ENCODE results near the gene INPP5E. TPM values are rescaled to one million over a fixed set of nuclear protein-coding genes. Genes with fewer than 3 reads are reported as not detected.

INPP5E gene
- total and polyA plus RNA-seq, 3 donors from 2014 or later: 22.1 to 38.0 (median 32.2) TPM

GRCh38 chr9:136471802-136472487, 32.3 kb upstream of the INPP5E start:
- H3K4me1 ChIP-seq: peaks cover 5% of the 10 kb centered on the region
- 91 to 94% methylated on average over 16 to 19 of the region's 19 CpGs for WGBS, 2 donors
- no peak overlapping the region for H3K4me3 ChIP-seq
- intact Hi-C loops (cut with DNase I; ENCODE audit: low total_unique reads): no loop called here
- H3K27me3 ChIP-seq: no peaks in the 10 kb centered on the region
- no peaks in the 10 kb centered on the region for H3K36me3 ChIP-seq (ENCODE audit: low read depth, missing control alignments)
- no peak for TF ChIP-seq POLR2A (IDR thresholded peaks at IDR 0.05)
- DNase-seq: no peak
- H3K9me3 ChIP-seq: no peaks in the 10 kb centered on the region
- no peak overlapping the region for H3K27ac ChIP-seq

- intact Hi-C loops (cut with DNase I; ENCODE audit: low total_unique reads): no loop called here
- 80 to 90% methylated on average over 12 of the region's 12 CpGs for WGBS, 2 donors
- TF ChIP-seq POLR2A (IDR thresholded peaks at IDR 0.05): no peak
- TF ChIP-seq CTCF (IDR thresholded peaks at IDR 0.05): no peak
- no peak overlapping the region for H3K4me3 ChIP-seq
- no peak overlapping the region for H3K27ac ChIP-seq
- peak; percentile 47 for DNase-seq
- peaks cover 5% of the 10 kb centered on the region for H3K4me1 ChIP-seq
- no peaks in the 10 kb centered on the region for H3K9me3 ChIP-seq
- H3K36me3 ChIP-seq (ENCODE audit: low read depth, missing control alignments): no peaks in the 10 kb centered on the region
- no peaks in the 10 kb centered on the region for H3K27me3 ChIP-seq
Measured at GRCh38 chr9:136470792-136471469, 31.3 kb upstream of the INPP5E start.

GRCh38 chr9:136470356-136470755, 30.7 kb upstream of the INPP5E start:
- H3K27me3 ChIP-seq: no peaks in the 10 kb centered on the region
- no peak for TF ChIP-seq CTCF (IDR thresholded peaks at IDR 0.05)
- TF ChIP-seq POLR2A (IDR thresholded peaks at IDR 0.05): no peak
- H3K27ac ChIP-seq: no peak overlapping the region
- intact Hi-C loops (cut with DNase I; ENCODE audit: low total_unique reads): no loop called here
- H3K36me3 ChIP-seq (ENCODE audit: low read depth, missing control alignments): no peaks in the 10 kb centered on the region
- WGBS, 2 donors: 66 to 82% methylated on average over 11 of the region's 11 CpGs
- no peak for DNase-seq
- H3K4me3 ChIP-seq: no peak overlapping the region
- peaks cover 5% of the 10 kb centered on the region for H3K4me1 ChIP-seq
- no peaks in the 10 kb centered on the region for H3K9me3 ChIP-seq

- WGBS, 2 donors: 88 to 90% methylated on average over 14 to 15 of the region's 15 CpGs
- intact Hi-C loops (cut with DNase I; ENCODE audit: low total_unique reads): no loop called here
- Histone ChIP-seq H3K36me3 (ENCODE audit: low read depth, missing control alignments) (no peaks in the 10 kb centered on the region), H3K4me1 (peaks cover 5% of the 10 kb centered on the region), H3K27ac (no peak overlapping the region), H3K4me3 (no peak overlapping the region), H3K9me3 (no peaks in the 10 kb centered on the region), H3K27me3 (no peaks in the 10 kb centered on the region)
- TF ChIP-seq POLR2A (IDR thresholded peaks at IDR 0.05) (no peak), CTCF (IDR thresholded peaks at IDR 0.05) (no peak)
- no peak for DNase-seq
Measured at GRCh38 chr9:136467766-136468165, 28.1 kb upstream of the INPP5E start.

- whole genome bisulfite sequencing, 2 donors: 91 to 95% methylated on average over 27 to 30 of the region's 30 CpGs
- TF ChIP-seq CTCF (IDR thresholded peaks at IDR 0.05) (no peak), POLR2A (IDR thresholded peaks at IDR 0.05) (no peak)
- Histone ChIP-seq H3K4me3 (no peak overlapping the region), H3K4me1 (peaks cover 5% of the 10 kb centered on the region), H3K36me3 (ENCODE audit: low read depth, missing control alignments) (no peaks in the 10 kb centered on the region), H3K27ac (no peak overlapping the region), H3K9me3 (no peaks in the 10 kb centered on the region), H3K27me3 (no peaks in the 10 kb centered on the region)
- DNase-seq: no peak
- intact Hi-C loops (cut with DNase I; ENCODE audit: low total_unique reads): no loop called here
Measured at GRCh38 chr9:136466155-136466541, 26.5 kb upstream of the INPP5E start.
